ENCODE measurements around the gene OR51B6. TPM values are rescaled to one million over a fixed set of nuclear protein-coding genes. Genes with fewer than 3 reads are reported as not detected.

Gene OR51B6
- total RNA-seq, 2 donors from 2014 or later = not detected

GRCh38 chr11:5384335-5384734, 33.0 kb downstream of the OR51B6 start:
- no peak overlapping the region for H3K27ac ChIP-seq
- no peak for TF ChIP-seq CTCF (IDR thresholded peaks at IDR 0.05)
- H3K36me3 ChIP-seq = no peaks in the 10 kb centered on the region
- H3K9me3 ChIP-seq = no peaks in the 10 kb centered on the region
- ATAC-seq (ENCODE audit: insufficient number of reproducible peaks, low FRiP score, low read depth) = no peak
- DNase-seq (ENCODE audit: low spot score) = no peak
- no peaks in the 10 kb centered on the region for H3K4me1 ChIP-seq (ENCODE audit: control insufficient read depth in 1 of 2, low read depth in 2 of 2)
- no peak overlapping the region for H3K4me3 ChIP-seq
- H3K27me3 ChIP-seq (replicated peaks; ENCODE audit: insufficient read depth) = no peaks in the 10 kb centered on the region

DNA sequence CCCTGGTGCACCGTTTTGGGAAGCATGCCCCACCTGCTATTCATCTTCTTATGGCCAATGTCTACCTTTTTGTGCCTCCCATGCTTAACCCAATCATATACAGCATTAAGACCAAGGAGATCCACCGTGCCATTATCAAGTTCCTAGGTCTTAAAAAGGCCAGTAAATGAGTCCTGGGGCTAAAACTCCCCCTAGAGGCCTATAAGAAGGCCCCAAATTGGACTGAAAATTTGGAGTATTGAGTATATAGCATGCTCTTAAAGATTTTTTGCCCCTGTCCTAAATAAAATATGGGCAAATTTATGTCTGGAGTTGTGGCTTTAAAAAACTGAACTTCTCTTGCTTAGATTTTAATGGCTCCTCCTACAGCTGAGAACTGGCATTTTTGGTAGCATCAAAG, 38.9 kb downstream of the OR51B6 start:
- H3K9me3 ChIP-seq = no peaks in the 10 kb centered on the region
- H3K27ac ChIP-seq = no peak overlapping the region
- H3K27me3 ChIP-seq (replicated peaks; ENCODE audit: insufficient read depth) = no peaks in the 10 kb centered on the region
- no peaks in the 10 kb centered on the region for H3K4me1 ChIP-seq (ENCODE audit: control insufficient read depth in 1 of 2, low read depth in 2 of 2)
- TF ChIP-seq CTCF (IDR thresholded peaks at IDR 0.05) = no peak
- H3K4me3 ChIP-seq = no peak overlapping the region
- ATAC-seq (ENCODE audit: insufficient number of reproducible peaks, low FRiP score, low read depth) (no peak), DNase-seq (ENCODE audit: low spot score) (no peak)
- H3K36me3 ChIP-seq = no peaks in the 10 kb centered on the region

DNA sequence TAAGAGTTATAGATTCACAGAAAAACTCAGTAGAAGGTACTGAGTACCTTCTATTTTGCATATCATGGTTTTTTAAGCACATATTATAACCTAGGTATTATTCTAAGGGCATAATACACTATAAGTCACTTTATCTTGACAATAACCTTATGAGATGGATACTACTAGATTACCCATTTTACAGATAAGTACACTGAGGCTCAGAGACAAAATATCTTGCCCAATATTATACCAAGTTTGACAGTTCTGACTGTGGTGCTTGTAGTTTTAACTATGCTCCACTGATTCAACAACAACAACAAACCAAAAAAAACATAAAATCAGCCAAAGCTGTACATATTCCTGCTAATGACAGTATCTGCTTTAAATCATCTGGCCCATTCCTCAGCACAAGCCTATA, 42.8 kb downstream of the OR51B6 start:
- ATAC-seq (ENCODE audit: insufficient number of reproducible peaks, low FRiP score, low read depth) (no peak), DNase-seq (ENCODE audit: low spot score) (no peak)
- H3K9me3 ChIP-seq = no peaks in the 10 kb centered on the region
- H3K4me1 ChIP-seq (ENCODE audit: control insufficient read depth in 1 of 2, low read depth in 2 of 2) = no peaks in the 10 kb centered on the region
- no peak for TF ChIP-seq CTCF (IDR thresholded peaks at IDR 0.05)
- no peaks in the 10 kb centered on the region for H3K27me3 ChIP-seq (replicated peaks; ENCODE audit: insufficient read depth)
- H3K27ac ChIP-seq = no peak overlapping the region
- H3K4me3 ChIP-seq = no peak overlapping the region
- H3K36me3 ChIP-seq = no peaks in the 10 kb centered on the region

DNA sequence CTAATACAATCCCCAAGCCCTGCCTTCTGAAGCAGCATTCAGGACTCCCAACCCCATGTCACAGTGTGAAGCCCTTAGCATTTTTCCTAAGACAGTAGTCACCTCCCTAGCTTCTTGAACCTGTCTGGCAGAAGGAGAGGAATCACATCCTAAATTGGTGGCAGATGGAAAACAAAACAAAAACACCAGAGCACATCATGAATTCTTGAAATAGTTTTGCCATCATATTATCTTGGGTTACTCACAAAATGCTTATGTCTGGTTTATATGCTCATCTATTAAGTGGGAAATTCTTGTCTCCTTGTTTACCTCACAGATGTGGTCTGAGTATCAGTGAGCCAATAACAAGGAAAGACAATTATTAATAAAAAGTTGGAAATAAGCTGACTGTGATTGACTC, 47.6 kb downstream of the OR51B6 start:
- no peaks in the 10 kb centered on the region for H3K36me3 ChIP-seq
- H3K4me3 ChIP-seq = no peak overlapping the region
- DNase-seq (ENCODE audit: low spot score) (no peak), ATAC-seq (ENCODE audit: insufficient number of reproducible peaks, low FRiP score, low read depth) (no peak)
- H3K4me1 ChIP-seq (ENCODE audit: control insufficient read depth in 1 of 2, low read depth in 2 of 2) = no peaks in the 10 kb centered on the region
- no peaks in the 10 kb centered on the region for H3K27me3 ChIP-seq (replicated peaks; ENCODE audit: insufficient read depth)
- no peaks in the 10 kb centered on the region for H3K9me3 ChIP-seq
- no peak overlapping the region for H3K27ac ChIP-seq
- no peak for TF ChIP-seq CTCF (IDR thresholded peaks at IDR 0.05)

Other genes with a start within 250 kb of the OR51B6 start
- not detected for gene OR52A5, start 213.2 kb upstream of the OR51B6 start, total RNA-seq
- gene OR52A1, start 196.8 kb upstream of the OR51B6 start, total RNA-seq = not detected
- not detected for gene OR51V1, start 150.8 kb upstream of the OR51B6 start, total RNA-seq
- 100 to 1,000 TPM in 1 of 2 donors, 10 to 100 TPM in 1; 10.2 to 257 TPM for gene HBB, start 124.4 kb upstream of the OR51B6 start, total RNA-seq
- gene HBD, start 117.0 kb upstream of the OR51B6 start, total RNA-seq = not detected
- gene HBG1, start 101.7 kb upstream of the OR51B6 start, total RNA-seq = not detected
- gene HBG2, start 96.7 kb upstream of the OR51B6 start, total RNA-seq = not detected
- not detected for gene HBE1, start 81.6 kb upstream of the OR51B6 start, total RNA-seq
- not detected for gene OR51B4, start 49.6 kb upstream of the OR51B6 start, total RNA-seq
- gene OR51B2, start 27.2 kb upstream of the OR51B6 start, total RNA-seq = not detected
- 1 to 10 TPM in 1 of 2 donors, under 1 TPM in 1; 0.49 to 4.2 TPM for gene OR51B5, start 8.0 kb upstream of the OR51B6 start, total RNA-seq
- gene OR51M1, start 32.3 kb downstream of the OR51B6 start, total RNA-seq = not detected
- gene OR51Q1, start 70.6 kb downstream of the OR51B6 start, total RNA-seq = not detected
- not detected for gene OR51I1, start 90.0 kb downstream of the OR51B6 start, total RNA-seq
- not detected for gene OR51I2, start 97.8 kb downstream of the OR51B6 start, total RNA-seq
- not detected for gene OR52D1, start 137.2 kb downstream of the OR51B6 start, total RNA-seq
- 1 to 10 TPM in 1 of 2 donors, under 1 TPM in 1; 0.63 to 1.5 TPM for gene UBQLN3, start 158.4 kb downstream of the OR51B6 start, total RNA-seq
- gene UBQLNL, start 165.2 kb downstream of the OR51B6 start, total RNA-seq = 1 to 10 TPM in 1 of 2 donors, under 1 TPM in 1; 0.56 to 1.4 TPM
- gene OR52H1, start 197.0 kb downstream of the OR51B6 start, total RNA-seq = 1 to 10 TPM in 1 of 2 donors, under 1 TPM in 1; 0.81 to 2.0 TPM
- not detected for gene OR52B6, start 229.4 kb downstream of the OR51B6 start, total RNA-seq
- gene TRIM6, start 245.1 kb downstream of the OR51B6 start, total RNA-seq = 1 to 10 TPM; 3.0 to 6.5 TPM

Data from thoracic aorta (tissue), 2 donors.